ENCODE data around the gene WDR36. TPM values are rescaled to one million over a fixed set of nuclear protein-coding genes. Genes with fewer than 3 reads are reported as not detected.

Gene WDR36
- total and polyA plus RNA-seq, 9 of the 15 experiments (the other 6 are each of a cell fraction or from before 2014, with no cell fraction given) = 25.7 to 68.0 (median 41.5) TPM

- TF ChIP-seq ZNF75A (CRISPR knock-in tag; IDR thresholded peaks at IDR 0.05) (no peak), ZNF408 (CRISPR knock-in tag; IDR thresholded peaks at IDR 0.05; ENCODE audit: low read depth) (no peak), IFI16 (CRISPR knock-in tag; IDR thresholded peaks at IDR 0.05) (no peak), STAT5A (IDR thresholded peaks at IDR 0.05; ENCODE audit: borderline replicate concordance, low read length) (no peak; the same call in 1 of the 2 replicates), RAD21 (CRISPR knock-in tag; conservative IDR thresholded peaks at IDR 0.05 in 1 of 2, IDR thresholded peaks at IDR 0.05 in 1 of 2) (0 out of 4 replicates have a peak, but pooled peaks of 1 of the 2 experiments have one; percentile 9), MTA2 (IDR thresholded peaks at IDR 0.05; ENCODE audit: low read depth) (no peak), TCF3 (CRISPR knock-in tag; IDR thresholded peaks at IDR 0.05) (peak; percentile 38), CEBPB (tag; IDR thresholded peaks at IDR 0.05) (peak; percentile 83), ZNF311 (CRISPR knock-in tag; IDR thresholded peaks at IDR 0.05) (no peak), HMGN3 (IDR thresholded peaks at IDR 0.05; ENCODE audit: borderline replicate concordance, extremely low read depth, insufficient read length, low read depth, low read length) (no peak), ZNF3 (CRISPR knock-in tag; IDR thresholded peaks at IDR 0.05) (no peak), NR2F6 (CRISPR knock-in tag; IDR thresholded peaks at IDR 0.05) (no peak), POLR2G (IDR thresholded peaks at IDR 0.05; ENCODE audit: low read depth, low read length) (peak; percentile 87), RBM22 (IDR thresholded peaks at IDR 0.05; ENCODE audit: low read depth, low read length, poor library complexity, severe bottlenecking) (no peak), FOXO4 (CRISPR knock-in tag; IDR thresholded peaks at IDR 0.05) (peak; percentile 7; the same call in 1 of the 2 replicates), MTA3 (IDR thresholded peaks at IDR 0.05; ENCODE audit: borderline replicate concordance) (peak; percentile 77; the same call in 1 of the 2 replicates), ZBED1 (IDR thresholded peaks at IDR 0.05) (no peak), RB1 (IDR thresholded peaks at IDR 0.05; ENCODE audit: low read depth) (peak; percentile 96), BRF2 (IDR thresholded peaks at IDR 0.05; ENCODE audit: borderline replicate concordance, insufficient read depth, insufficient read length) (no peak), CC2D1A (IDR thresholded peaks at IDR 0.05) (peak; percentile 64; the same call in 1 of the 2 replicates), TRIM25 (IDR thresholded peaks at IDR 0.05; ENCODE audit: borderline replicate concordance) (0 out of 2 replicates have a peak, but pooled peaks have one; percentile 12), RNF219 (CRISPR knock-in tag; IDR thresholded peaks at IDR 0.05) (no peak)
Observed at GRCh38 chr5:111092062-111092853, at the start of gene WDR36 (continued).
